ENCODE results near the gene ZBTB11. TPM values are rescaled to one million over a fixed set of nuclear protein-coding genes. Genes with fewer than 3 reads are reported as not detected.
A peak's percentile ranks its signal among the peaks of the same experiment; 100 is the strongest.

Gene ZBTB11
- total and polyA plus RNA-seq, 2 of the 13 experiments (the other 11 are each of a cell fraction or from before 2014, with no cell fraction given) = 5.9 to 18.1 TPM

DNA sequence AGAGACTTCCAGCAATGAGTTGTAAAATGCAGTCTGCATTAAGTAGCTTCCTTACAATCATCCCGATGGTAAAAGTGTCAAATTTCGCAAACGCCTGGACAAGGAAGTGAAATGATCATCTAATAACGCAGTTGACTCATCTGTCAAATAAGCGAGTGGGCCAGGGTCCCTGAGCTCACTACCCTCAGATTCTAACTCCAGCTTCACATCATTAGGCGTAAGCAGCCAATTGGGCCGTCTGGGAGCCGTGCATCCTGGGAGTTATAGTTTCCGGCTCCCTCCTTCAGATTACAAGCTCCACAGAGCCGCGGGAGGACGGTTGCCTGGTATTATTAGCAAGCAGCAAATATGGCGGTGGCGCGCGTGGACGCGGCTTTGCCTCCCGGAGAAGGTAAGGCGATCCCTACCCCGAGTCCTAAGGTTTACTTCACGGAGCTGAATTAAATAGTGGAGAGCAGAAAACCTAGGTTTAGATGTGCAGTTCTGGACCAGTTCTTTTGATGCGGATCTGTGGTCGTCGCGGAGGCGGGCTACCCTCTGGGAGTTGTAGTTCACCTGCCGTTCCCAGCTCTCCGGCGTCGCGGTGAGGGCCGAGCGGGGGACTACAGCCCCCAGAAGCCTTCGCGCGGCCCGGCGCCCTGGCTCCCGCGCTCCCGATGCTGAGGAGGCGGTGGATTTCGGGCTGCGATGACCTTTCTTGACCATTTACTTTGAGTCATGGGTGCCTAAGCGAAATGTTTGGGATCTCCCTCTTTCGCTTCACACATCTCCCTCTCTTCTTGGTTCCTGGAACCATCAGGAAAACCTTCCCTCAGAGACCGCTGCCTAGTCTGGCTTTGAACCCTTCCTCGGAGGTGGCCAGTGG lies 47.6 kb upstream of the ZBTB11 start, which contains the start of gene CEP97 (continued):
- TF ChIP-seq, protein P1, sequence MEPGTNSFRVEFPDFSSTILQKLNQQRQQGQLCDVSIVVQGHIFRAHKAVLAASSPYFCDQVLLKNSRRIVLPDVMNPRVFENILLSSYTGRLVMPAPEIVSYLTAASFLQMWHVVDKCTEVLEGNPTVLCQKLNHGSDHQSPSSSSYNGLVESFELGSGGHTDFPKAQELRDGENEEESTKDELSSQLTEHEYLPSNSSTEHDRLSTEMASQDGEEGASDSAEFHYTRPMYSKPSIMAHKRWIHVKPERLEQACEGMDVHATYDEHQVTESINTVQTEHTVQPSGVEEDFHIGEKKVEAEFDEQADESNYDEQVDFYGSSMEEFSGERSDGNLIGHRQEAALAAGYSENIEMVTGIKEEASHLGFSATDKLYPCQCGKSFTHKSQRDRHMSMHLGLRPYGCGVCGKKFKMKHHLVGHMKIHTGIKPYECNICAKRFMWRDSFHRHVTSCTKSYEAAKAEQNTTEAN (CRISPR knock-in tag; conservative IDR thresholded peaks at IDR 0.05) = 0 out of 2 replicates have a peak, but pooled peaks have one; percentile 17
- TF ChIP-seq FOXP1 (IDR thresholded peaks at IDR 0.05) = no peak
- TF ChIP-seq FOXP1 (CRISPR knock-in tag; IDR thresholded peaks at IDR 0.05) = no peak
- 0 out of 2 replicates have a peak, but pooled peaks have one; percentile 20 for TF ChIP-seq ZNF713 (CRISPR knock-in tag; IDR thresholded peaks at IDR 0.05)
- TF ChIP-seq, protein P2, sequence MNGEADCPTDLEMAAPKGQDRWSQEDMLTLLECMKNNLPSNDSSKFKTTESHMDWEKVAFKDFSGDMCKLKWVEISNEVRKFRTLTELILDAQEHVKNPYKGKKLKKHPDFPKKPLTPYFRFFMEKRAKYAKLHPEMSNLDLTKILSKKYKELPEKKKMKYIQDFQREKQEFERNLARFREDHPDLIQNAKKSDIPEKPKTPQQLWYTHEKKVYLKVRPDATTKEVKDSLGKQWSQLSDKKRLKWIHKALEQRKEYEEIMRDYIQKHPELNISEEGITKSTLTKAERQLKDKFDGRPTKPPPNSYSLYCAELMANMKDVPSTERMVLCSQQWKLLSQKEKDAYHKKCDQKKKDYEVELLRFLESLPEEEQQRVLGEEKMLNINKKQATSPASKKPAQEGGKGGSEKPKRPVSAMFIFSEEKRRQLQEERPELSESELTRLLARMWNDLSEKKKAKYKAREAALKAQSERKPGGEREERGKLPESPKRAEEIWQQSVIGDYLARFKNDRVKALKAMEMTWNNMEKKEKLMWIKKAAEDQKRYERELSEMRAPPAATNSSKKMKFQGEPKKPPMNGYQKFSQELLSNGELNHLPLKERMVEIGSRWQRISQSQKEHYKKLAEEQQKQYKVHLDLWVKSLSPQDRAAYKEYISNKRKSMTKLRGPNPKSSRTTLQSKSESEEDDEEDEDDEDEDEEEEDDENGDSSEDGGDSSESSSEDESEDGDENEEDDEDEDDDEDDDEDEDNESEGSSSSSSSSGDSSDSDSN (CRISPR knock-in tag; IDR thresholded peaks at IDR 0.05) = no peak
- TF ChIP-seq SKI (IDR thresholded peaks at IDR 0.05; ENCODE audit: partially characterized antibody) = no peak
- peak; percentile 74 for TF ChIP-seq NFYC (CRISPR knock-in tag; IDR thresholded peaks at IDR 0.05)
- no peak for TF ChIP-seq ZNF781 (CRISPR knock-in tag; IDR thresholded peaks at IDR 0.05; ENCODE audit: borderline replicate concordance, not compliant biosample characterization)
- no peak for TF ChIP-seq NPAS2 (CRISPR knock-in tag; IDR thresholded peaks at IDR 0.05; ENCODE audit: borderline replicate concordance)
- no peak for TF ChIP-seq SCMH1 (CRISPR knock-in tag; IDR thresholded peaks at IDR 0.05; ENCODE audit: borderline replicate concordance)
- TF ChIP-seq SIX4 (CRISPR knock-in tag; IDR thresholded peaks at IDR 0.05) = no peak
- TF ChIP-seq, protein P3, sequence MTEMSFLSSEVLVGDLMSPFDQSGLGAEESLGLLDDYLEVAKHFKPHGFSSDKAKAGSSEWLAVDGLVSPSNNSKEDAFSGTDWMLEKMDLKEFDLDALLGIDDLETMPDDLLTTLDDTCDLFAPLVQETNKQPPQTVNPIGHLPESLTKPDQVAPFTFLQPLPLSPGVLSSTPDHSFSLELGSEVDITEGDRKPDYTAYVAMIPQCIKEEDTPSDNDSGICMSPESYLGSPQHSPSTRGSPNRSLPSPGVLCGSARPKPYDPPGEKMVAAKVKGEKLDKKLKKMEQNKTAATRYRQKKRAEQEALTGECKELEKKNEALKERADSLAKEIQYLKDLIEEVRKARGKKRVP (CRISPR knock-in tag; IDR thresholded peaks at IDR 0.05) = peak in 1 of 2 experiments; percentile 46; a peak in 1 of 4 replicates
- TF ChIP-seq ELF1 (CRISPR knock-in tag; IDR thresholded peaks at IDR 0.05) = peak; percentile 76
- no peak for TF ChIP-seq RARA (CRISPR knock-in tag; IDR thresholded peaks at IDR 0.05)
- TF ChIP-seq, protein P4, sequence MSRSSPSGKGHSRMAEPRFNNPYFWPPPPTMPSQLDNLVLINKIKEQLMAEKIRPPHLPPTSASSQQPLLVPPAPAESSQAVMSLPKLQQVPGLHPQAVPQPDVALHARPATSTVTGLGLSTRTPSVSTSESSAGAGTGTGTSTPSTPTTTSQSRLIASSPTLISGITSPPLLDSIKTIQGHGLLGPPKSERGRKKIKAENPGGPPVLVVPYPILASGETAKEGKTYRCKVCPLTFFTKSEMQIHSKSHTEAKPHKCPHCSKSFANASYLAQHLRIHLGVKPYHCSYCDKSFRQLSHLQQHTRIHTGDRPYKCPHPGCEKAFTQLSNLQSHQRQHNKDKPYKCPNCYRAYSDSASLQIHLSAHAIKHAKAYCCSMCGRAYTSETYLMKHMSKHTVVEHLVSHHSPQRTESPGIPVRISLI (CRISPR knock-in tag; IDR thresholded peaks at IDR 0.05; ENCODE audit: borderline replicate concordance) = no peak
- no peak for TF ChIP-seq ZNF558 (CRISPR knock-in tag; IDR thresholded peaks at IDR 0.05; ENCODE audit: borderline replicate concordance)
- no peak for TF ChIP-seq XBP1 (CRISPR knock-in tag; IDR thresholded peaks at IDR 0.05)
- no peak; the same call in 2 of the 3 replicates for TF ChIP-seq MXI1 (IDR thresholded peaks at IDR 0.05; ENCODE audit: borderline replicate concordance, low read depth, low read length)
- no peak for TF ChIP-seq ZNF564 (CRISPR knock-in tag; IDR thresholded peaks at IDR 0.05)
- peak; percentile 56 for TF ChIP-seq FOSL2 (CRISPR knock-in tag; IDR thresholded peaks at IDR 0.05)
- TF ChIP-seq ZNF205 (CRISPR knock-in tag; IDR thresholded peaks at IDR 0.05) = no peak
- TF ChIP-seq ZFAT (CRISPR knock-in tag; conservative IDR thresholded peaks at IDR 0.05) = no peak
- no peak for TF ChIP-seq NFE2L2 (IDR thresholded peaks at IDR 0.05; ENCODE audit: low read length)
- no peak for TF ChIP-seq MAF1 (CRISPR knock-in tag; IDR thresholded peaks at IDR 0.05; ENCODE audit: borderline replicate concordance)
- TF ChIP-seq CREM (IDR thresholded peaks at IDR 0.05) = peak; percentile 92
- no peak for TF ChIP-seq CREM (CRISPR knock-in tag; IDR thresholded peaks at IDR 0.05)
- no peak for TF ChIP-seq HMG20B (CRISPR knock-in tag; conservative IDR thresholded peaks at IDR 0.05)

All from HepG2 (cell line).